NCI-H1105 treated with DMSO at 0.1 percent for 48 hours (cell line): ENCODE measurements around the gene FAM110C.
A peak's percentile ranks its signal among the peaks of the same experiment; 100 is the strongest.
"Not testable (repeated sequence)": the region's sequence is repeated elsewhere in the genome, so short reads cannot be mapped to it uniquely, and the experiment has no call there.

Experiments used
- DNase-seq: peaks from one replicate; lab custom pipeline; 2025; lab: John Stamatoyannopoulos, UW

Gene FAM110C, protein sequence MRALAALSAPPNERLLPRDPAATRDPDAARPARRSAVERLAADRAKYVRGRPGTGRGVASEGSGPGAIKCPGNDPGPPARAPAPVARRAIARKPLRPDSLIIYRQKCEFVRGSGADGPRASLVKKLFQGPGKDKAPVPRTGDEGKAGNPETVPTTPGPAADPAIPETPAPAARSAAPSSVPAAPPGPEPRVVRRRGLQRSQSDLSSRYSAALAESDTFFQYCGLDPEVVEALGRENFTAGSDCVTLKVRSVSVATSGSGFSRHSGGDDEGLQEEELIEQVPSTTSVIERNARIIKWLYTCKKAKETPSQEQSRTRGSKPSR

DNA sequence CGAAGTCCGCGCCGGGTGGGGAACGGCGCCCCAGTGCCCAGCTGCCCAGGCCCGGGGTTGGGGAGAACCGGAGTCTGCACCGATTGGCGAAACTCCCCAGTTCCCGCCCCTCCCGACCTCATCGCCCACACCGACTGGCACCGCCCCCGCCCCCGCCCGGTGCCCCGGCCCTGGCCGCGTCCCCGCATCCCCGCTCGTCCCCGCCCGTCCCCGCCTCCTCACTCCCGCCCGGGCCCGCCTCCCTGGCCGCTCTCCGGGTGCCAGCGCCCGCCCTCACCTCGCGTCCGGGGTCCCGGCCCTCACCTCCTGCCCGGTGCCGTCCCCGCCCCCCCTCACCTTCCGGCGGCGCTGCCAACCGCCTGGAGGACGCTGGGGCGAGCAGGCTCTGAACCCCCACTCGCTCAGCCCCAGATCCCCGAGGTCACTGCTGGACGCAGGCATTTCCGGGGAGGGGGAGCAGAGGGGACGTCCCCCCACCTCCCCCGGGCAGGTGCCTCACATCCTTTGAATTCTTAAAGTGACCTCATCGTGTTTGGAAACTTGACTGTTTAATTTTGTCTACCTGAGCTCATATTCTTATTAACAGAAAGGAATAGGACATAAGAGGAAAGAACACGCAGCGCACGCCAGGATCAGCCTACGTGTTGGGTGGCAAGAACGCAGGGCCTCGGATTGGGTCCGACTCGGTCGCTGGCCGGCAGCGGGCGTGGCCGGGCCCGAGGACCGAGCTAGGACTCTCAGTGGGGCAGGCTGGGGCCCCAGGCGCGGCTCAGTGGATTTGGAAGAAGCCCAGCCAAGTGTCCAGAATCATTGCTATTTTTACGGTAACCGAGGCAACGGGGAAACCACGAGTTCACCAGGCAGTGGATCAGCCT is at the start of gene FAM110C:
Gene FAM110C, minus strand, starts transcription at position 35 of the 875 bp plus-strand sequence. CDS start 120 bp downstream, outside the sequence.
- DNase-seq: no peak

DNA sequence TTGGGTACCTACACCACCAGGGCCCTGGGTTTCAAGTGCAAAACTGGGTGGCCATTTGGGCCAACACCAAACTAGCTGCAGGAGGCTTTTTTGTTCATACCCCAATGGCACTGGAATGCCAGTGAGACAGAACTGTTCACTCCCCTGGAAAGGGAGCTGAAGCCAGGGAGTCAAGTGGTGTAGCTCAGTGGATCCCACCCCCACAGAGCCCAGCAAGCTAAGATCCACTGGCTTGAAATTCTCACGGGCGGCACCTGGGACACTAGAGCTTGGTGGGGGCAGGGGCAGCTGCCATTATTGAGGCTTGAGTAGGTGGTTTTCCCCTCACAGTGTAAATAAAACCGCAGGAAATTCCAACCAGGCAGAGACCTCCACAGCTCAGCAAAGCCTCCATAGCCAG is 46.0 kb upstream of the FAM110C start:
- no peak for DNase-seq

DNA sequence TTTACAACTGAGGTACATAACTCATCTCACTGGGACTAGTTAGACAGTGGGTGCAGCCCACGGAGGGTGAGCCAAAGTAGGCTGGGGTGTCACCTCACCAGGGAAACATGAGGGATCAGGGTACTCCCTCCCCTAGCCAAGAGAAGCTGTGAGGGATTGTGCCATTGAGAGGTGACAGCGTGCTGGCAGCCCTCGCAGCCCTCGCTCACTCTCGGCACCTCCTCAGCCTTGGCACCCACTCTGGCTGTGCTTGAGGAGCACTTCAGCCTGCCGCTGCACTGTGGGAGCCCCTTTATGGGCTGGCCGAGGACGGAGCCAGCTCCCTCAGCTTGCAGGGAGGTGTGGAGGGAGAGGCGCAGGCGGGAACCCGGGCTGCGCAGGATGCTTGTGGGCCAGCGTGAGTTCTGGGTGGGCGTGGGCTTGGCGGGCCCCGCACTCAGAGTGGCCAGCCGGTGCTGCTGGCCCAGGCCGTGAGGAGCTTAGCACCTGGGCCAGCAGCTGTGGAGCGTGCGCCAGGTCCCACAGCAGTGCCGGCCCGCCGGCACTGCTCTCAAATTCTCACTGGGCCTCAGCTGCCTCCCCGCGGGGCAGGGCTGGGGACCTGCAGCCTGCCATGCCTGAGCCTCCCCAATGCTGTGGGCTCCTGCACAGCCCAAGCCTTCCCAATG is 44.5 kb upstream of the FAM110C start:
- no peak for DNase-seq

DNA sequence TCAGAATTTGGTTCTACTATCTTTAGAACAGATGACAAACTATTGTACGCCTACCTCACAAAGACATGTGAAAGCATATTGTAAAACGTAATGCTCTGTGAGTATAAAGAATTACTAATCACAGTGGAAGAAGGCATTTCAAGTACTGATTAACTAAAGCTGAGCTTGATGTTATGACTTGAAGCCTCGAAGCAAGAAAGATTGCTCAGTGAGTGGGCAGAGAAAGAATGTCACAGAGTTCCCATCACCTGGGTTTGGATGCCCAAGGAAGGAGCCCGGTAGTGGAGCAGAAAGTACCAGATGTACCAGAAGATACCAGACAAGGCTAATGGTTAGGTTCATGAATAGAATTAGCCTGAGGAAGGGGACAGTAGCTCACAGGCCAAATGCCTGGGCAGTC is 39.5 kb upstream of the FAM110C start:
- DNase-seq: no peak

DNA sequence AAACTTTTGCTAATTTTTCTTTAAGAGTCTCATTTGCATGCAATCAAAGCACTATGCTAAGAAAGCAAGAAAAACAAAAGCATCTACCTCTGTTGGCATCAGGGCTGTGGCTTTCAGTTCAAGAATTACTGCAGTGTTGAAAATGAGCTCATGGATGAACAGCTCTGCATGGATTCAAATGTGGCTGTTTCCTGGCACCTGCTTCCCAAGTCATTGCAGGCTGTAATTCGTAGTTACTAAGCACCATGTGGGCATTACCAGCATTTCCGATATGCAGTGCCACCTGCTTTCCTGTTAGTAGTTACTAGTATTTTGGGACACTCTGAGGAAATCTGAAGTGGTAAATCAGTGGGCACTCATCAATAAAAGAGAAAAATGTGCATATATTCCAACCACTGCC is 37.8 kb upstream of the FAM110C start:
- DNase-seq: no peak

DNA sequence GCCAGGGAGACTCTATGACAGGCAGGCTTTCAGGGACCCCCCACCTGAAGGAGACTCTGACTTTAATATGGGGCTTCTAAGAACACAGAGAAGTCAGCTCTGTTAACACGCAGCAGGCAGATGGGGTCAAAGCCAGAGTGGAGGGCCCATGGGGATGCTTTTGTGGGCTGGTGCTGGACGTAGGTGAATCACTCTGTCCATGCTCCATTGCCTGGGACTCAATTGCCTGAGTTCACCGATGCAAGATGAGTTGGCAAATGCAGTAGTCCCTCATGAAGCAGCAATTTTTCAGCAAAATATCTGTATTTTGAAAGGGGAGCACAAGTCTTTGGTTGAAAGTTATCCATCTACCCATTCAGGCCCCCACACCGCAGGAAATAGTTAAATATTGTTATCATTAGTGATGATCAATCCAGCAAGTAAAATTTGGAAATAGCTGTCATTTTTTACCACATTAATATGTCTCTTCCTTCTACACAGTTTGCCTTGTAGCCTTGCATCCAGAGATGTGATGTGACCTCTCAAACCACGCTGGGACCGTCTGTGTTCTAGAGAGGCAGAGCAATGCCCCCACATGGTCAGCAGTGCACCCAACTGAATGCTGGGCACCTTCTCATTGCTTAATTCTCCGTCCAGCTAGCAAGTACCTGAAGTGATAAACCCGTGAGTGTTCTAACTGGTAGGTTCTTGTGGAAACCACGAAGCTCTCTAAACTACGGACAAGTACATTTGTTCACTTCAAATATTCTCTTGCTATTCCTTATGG is 34.8 kb upstream of the FAM110C start:
- DNase-seq: no peak

DNA sequence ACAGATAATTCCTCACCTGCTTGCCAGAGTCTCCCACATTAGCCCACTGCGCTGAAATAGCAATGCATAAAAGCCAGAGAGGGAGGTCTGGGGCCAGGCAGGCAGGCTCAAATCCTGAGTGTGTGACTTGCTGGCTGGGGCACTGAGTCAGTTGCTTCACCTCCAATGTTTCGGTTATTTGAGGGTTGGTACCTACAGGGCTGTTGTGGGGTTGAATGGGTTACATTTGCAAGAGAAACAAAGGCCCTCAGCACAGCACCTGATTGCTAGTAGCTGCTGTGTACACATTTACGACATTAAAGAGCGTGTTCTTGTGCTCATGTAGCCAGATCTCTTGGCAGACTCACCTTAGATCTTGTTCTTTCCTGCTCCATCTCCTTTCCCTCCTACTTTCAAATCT is 34.1 kb upstream of the FAM110C start:
- DNase-seq: no peak

DNA sequence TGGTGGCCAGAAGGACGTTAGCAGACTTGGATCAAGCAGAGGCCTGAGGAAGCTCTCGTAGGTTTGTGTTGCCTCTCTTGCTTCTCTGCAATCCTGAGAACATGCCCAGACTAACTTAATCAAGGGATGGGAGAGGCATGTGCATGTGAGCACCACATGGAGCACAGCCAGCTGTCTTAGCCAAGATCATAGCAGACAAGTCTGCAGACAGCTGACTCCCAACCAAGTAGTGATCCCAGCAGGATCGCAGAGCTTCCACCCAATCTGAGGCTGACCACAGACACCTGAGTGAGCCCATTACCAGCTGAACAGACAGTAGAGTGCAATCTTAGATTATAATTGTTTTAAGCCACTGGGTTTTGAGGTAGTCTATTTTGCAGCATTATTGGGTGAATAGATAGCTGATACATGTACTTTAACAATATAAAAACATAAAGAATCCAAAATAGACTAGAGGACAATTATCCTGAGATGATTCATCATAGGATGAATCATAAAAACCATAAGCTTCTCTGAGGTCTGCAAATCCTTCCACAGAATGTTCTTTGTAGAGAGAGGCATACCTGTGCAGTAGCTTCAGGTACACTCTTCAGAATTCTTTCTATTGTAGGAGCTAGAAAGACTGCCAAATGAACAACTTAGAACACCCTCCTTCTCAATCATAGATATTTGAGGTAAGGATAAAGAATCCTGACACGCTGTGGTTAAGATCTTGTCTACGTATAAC is 25.2 kb upstream of the FAM110C start:
- DNase-seq: no peak

DNA sequence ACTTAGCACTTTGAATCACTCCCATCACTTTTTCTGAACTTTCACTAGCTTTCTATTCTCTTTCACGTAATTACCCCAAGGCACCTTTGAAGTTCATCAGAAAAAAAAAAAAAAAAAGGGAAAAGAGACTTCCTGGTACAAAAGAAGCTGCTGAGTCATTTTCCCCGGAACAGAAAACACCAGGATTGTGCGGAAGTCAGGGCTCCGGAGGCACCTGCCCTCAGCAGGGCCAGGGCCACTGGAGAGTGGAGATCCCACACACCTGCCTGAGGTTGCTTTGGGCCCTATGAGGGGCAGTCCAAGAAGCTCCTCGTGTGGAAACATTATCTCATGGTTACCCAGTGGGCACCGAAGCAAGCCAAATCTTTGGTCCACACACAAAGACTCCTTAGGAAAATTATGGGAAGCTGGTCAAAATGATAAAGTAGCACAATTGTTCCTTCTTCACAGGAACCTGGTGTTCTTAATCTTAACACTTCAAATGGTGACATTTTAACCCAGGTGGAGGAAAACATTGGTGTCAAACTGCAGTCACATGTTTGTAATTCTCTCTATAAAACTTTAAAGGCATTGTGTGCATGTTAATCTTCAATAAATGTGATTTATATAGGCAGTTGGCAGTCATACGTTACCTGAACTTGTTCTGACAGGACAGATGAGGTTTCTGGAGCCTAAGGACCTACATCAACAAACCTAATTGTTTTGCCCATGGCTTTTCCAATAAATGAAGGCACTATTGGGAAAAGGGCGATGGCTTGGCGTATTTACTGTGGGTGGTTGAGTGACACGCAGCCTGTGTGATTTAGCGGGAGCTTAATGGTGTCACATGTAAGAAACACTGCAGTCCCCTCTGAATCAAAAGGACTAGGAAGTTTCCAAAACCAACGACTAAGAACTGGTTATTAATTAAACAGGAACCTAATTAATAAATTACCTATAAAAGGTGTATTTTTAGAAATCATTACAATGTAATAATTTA is 23.4 kb upstream of the FAM110C start:
- DNase-seq: peak; percentile 68

DNA sequence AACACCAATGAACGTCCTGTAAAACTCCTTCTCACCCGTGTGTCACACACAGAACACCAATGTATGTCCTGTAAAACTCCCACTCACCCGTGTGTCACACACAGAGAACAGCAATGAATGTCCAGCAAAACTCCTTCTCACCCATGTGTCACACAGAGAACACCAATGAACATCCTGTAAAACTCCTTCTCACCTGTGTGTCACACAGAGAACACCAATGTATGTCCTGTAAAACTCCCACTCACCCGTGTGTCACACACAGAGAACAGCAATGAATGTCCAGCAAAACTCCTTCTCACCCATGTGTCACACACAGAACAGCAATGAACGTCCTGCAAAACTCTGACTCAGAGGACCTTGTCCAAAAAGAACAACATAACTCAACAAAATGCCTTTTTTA is 22.3 kb upstream of the FAM110C start:
- not testable (repeated sequence) for DNase-seq

DNA sequence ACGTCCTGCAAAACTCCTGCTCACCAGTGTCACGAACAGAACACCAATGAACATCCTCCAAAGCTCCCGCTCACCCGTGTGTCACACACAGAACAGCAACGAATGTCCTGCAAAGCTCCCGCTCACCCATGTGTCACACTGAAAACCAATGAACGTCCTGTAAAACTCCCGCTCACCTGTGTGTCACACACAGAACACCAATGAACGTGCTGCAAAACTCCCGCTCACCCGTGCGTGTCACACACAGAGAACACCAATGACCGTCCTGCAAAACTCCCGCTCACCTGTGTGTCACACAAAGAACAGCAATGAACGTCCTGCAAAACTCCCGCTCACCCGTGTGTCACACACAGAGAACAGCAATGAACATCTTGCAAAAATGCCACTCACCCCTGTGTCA is 20.5 kb upstream of the FAM110C start:
- no peak for DNase-seq

DNA sequence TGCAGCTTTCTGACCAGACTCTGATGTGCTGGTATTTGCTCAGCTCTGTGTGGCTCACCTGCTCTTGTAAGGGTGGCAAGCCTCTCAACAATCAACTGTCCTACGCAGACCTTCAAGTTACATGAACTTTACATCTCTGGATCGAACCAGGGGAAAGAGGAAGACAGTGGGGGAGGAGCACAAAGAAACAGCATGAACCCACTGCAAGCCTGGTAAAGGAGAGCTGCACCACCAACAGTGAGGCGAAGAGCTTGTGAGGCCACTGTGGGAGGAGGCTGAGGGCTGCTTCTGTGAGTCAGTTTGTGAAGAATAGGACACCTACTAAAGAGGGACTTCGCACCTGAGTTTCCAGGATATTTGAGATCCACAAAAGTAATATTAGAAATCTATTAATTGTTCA is 18.8 kb upstream of the FAM110C start:
- DNase-seq: no peak

DNA sequence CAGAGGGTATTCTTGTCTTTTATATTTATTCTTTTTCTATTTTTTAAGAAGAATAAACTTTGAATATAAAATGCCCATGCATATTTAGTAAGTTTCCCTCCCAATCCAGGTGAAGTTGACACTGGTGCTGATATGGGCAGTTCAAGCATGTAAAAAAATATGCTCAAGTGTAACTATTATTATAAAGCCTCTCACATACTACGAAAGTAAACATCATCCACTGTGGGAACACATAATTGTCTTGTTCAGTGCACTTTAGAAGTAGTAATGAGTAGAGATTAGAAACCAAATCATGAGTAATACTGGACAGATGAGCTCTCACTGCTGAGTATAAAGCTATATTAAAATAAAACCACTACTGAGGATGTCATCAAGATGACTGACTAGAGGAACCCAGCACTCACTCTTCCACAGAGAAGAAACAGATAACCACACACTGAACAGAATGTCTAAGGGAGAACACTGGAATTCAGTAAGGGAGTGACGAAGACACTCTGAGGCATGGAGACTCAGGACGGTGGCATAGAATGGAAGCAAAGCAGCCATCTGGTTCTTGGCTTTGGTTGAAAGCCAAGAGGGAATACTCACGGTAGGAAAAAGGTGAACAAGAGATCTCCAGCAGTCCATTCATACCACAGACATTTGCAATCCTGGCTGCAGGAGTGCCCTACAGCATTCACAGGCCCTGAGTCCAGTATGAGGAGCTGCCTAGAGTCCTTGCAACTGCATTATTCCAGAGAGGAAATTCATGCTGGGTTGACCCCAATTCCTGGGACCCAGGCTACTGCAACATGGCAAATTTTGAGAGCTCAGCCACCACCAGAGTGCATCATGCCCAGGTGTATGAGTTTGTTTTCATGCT is 9.5 kb upstream of the FAM110C start:
- no peak for DNase-seq

DNA sequence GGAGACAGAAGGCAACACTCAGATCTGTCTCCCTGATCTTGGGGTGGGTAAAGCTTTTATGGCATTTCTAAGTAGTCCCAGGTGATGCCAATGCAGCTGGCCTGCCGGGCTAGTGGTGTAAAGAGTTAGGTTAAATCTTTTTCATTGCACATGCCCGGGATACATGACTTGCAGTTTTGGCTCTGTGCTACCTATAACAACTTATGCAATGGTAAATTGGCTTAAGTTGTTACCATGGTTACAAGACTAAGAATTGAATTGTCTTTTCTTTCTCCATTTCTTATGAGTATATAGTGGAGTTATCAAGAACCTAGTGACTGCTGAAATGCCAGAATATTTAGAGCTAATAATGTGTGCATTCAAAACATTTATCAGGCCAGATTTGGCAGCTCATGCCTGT is 5.3 kb upstream of the FAM110C start:
- no peak for DNase-seq

DNA sequence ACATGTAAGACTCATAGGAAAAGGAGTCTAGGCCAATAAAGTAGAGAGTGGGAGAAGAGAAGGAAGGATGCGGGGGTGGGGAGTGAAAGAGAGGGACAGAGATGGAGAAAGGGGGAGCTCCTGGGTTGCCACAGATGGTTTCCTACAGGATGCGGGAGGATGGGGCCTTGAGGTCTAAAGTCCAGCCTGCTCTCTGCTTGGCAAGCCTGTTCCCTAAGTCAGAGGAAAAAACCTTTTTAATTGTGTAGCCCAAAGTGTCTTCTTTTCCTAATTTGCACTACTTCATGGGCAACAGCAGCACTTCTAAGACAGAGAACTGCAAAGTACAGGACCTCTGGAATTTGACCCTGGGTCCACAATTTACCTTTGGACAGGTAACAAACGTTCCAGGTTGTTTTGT is 1.4 kb upstream of the FAM110C start:
- no peak for DNase-seq

DNA sequence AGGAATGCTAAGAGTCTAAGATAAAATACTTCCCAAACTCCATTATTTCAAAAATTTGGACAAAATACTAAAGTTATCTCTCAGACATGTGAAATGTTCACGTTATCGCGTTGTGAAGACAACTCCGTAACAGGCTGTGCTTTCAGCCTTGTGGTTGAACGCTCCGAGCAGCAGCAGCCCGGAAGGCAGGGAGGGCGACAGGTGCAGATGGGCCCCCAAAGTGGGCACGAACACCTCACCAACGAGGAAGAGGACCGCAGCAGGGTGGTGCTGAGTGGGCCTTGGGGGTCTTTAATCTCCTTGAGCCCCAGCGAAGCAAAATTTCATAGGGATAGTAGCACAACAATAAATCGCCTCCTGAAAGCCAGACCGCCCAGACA is 1.0 kb upstream of the FAM110C start:
- DNase-seq: no peak

DNA sequence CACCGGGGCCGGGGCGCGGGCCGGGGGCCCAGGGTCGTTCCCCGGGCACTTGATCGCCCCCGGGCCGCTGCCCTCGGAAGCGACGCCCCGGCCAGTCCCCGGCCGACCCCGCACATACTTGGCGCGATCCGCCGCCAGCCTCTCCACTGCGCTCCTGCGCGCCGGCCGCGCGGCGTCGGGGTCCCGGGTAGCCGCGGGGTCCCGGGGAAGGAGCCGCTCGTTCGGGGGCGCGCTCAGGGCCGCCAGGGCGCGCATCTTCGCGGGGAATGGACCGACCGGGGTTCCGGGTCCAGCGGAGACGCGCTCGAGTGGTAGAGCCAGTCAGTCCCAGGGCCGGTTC is 204 bp downstream of the FAM110C start:
- no peak for DNase-seq

DNA sequence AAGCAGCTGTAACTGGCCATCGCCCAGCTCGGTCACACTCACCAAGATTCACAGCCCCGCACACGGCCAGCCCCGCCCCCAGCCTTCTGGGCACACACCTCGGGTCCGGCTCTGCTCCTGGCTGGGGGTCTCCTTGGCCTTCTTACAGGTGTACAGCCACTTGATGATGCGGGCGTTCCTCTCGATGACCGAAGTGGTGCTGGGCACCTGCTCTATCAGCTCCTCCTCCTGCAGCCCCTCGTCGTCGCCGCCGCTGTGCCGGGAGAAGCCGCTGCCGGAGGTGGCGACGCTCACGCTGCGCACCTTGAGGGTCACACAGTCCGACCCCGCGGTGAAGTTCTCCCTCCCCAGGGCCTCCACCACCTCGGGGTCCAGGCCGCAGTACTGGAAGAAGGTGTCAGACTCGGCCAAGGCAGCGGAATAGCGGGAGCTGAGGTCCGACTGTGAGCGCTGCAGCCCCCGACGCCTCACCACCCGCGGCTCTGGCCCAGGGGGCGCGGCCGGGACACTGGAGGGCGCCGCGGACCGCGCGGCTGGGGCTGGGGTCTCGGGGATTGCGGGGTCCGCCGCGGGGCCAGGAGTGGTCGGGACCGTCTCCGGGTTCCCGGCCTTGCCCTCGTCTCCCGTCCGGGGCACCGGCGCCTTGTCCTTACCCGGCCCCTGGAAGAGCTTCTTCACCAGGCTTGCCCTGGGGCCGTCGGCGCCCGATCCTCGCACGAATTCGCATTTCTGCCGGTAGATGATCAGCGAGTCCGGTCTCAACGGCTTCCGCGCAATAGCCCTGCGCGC is 769 bp downstream of the FAM110C start:
- peak; percentile 54 for DNase-seq
